Superior temporal gyrus (tissue), 1 donor: ENCODE results near the gene KIF19.
"Not testable (repeated sequence)": the region's sequence is repeated elsewhere in the genome, so short reads cannot be mapped to it uniquely, and the experiment has no call there.

Experiments
- DNase-seq: peaks from one replicate; pipeline ENCODE4 v3.0.0-alpha.2; 2016; ENCODE audit errors: extremely low spot score

The KIF19 gene, protein sequence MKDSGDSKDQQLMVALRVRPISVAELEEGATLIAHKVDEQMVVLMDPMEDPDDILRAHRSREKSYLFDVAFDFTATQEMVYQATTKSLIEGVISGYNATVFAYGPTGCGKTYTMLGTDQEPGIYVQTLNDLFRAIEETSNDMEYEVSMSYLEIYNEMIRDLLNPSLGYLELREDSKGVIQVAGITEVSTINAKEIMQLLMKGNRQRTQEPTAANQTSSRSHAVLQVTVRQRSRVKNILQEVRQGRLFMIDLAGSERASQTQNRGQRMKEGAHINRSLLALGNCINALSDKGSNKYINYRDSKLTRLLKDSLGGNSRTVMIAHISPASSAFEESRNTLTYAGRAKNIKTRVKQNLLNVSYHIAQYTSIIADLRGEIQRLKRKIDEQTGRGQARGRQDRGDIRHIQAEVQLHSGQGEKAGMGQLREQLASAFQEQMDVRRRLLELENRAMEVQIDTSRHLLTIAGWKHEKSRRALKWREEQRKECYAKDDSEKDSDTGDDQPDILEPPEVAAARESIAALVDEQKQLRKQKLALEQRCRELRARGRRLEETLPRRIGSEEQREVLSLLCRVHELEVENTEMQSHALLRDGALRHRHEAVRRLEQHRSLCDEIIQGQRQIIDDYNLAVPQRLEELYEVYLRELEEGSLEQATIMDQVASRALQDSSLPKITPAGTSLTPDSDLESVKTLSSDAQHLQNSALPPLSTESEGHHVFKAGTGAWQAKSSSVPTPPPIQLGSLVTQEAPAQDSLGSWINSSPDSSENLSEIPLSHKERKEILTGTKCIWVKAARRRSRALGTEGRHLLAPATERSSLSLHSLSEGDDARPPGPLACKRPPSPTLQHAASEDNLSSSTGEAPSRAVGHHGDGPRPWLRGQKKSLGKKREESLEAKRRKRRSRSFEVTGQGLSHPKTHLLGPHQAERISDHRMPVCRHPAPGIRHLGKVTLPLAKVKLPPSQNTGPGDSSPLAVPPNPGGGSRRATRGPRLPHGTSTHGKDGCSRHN

DNA sequence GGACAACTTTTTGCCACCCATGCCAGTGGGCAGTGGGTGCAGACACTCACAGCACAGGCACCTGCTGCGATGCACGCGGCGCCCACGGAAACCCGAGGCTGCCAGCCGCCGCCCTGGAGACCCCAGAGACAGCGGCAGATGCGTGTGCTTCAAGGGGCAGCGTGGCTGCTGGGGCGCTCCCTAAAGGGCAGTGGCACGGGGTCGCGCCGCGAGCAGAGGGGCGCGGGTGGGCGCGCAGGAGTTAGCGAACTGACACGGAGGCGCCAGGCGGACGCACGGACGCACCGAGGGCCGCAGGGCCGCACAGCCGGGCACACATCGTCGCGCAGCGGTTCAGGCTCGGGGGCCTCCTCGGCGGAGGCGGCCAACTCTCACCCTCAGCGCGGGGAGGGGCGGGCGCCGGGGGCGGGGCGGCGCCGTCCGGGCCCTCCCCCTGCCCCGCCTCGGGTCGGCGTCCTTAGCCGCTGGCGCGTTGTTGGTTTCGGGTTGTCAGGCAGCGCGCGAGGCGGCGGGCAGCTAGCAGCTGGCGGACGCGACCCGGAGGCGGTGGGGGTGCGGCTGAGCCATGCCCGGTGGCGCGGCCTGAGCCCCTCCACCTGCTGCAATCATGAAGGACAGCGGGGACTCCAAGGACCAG, at the start of gene KIF19:
KIF19 (plus strand) TSS at position 484 of the 637 bp plus-strand sequence; CDS start at position 608, 124 bp downstream.
- DNase-seq: peak; percentile 26

- DNase-seq: peak; percentile 71
These were observed 49.5 kb upstream of the KIF19 start for GRCh38 chr17:74276541-74277009.

DNA sequence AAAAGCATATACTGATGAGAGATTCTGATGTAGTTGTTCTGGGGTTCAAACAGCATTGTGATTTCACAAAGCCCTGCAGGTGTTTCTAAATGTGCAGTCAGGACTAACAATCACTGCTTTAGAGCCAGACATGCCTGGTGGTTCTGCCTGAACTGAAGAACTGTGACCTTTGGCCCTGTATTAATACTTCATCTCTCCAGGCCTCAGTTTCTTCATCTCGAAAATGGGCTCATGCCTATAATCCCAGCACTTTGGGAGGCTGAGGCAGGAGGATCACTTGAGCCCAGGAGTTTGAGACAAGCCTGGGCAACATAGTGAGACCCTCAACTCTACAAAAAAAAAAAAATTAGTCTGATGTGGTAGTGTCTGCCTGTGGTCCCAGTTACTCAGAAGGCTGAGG, 48.1 kb upstream of the KIF19 start:
- no peak for DNase-seq

GRCh38 chr17:74279617-74280016, 46.4 kb upstream of the KIF19 start:
- DNase-seq: not testable (repeated sequence)

DNA sequence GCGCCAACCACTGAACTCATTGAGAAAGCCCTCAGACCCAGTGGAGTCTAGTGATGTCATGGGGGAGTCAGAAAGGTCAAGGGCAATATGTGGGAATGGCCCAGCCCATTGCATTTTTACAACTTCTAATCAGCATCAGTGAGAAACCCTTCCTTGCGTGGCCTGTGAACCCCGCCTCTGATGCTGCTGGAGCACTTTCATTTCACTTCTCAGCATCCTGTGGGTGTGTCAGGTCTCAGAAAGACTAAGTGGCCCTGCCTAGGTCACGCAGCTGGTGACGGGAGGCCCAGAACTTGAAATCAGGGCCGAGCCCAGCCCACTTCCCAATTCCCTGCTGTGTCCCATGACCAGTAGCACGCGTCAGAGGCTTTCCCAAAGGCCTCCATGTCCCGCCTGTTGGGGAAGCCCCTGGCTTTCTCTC, 45.9 kb upstream of the KIF19 start:
- no peak for DNase-seq

DNA sequence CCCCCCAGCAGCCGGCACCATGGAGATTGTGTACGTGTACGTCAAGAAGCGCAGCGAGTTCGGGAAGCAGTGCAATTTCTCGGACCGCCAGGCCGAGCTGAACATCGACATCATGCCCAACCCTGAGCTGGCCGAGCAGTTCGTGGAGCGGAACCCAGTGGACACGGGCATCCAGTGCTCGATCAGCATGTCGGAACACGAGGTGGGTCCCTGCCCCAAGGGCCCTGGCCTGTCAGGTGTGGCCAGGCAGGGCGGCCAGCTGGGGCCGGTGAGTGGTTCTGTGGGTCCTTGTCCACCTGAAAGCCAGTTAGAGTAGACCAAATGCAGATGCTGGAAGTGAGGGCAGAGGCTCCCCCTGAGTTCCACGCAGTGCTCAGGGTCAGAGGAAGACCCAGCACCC, 44.2 kb upstream of the KIF19 start:
- DNase-seq: no peak

DNA sequence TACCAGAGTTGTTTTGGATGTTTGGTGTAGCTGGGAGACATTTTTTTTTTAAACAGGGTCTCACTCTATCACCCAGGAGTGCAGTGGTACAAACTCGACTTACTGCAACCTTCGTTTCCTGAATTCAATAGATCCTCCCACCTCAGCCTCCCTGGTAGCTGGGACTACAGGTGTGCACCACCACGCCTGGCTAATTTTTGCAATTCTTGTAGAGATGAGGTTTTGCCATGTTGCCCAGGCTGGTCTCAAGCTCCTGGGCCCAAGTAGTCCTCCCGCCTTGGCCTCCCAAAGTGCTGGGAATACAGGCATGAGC, 43.8 kb upstream of the KIF19 start:
- DNase-seq: not testable (repeated sequence)

DNA sequence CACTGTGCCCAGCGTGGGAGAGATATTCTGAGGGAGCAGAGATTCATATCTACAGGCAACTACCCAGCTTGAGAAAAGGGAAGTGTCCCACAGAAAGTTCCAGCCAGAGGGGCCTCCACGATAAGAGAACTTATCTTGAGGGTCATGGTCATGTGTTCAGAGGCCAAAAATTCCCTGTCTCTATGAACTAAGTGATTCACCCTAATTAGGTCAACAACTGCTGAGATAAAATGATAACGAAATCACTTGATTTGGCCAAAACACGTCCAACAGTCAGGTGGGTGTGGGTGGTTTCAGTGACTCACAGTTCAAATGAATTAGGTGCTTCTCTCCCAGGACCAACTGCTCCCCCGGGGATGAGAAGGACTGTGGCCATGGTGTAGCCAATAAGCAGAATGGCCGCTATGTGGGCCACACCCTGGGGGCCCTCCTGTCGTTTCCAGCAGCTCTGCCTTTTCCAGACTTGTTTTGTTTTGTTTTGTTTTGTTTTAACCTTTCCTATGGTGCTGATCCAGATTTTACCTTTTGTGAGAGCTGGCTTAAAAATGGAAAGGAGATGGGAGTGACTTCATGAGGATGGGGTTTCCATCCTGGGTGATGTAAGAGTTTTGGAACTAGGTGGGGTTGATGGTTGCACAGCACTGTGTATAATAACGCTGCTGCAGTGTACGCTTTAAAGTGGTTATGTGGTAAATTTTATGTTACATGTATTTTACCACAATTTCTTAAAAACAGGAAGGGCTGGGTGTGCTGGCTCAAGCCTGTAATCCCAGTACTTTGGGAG, 43.2 kb upstream of the KIF19 start:
- DNase-seq: no peak

GRCh38 chr17:74283371-74283673, 42.7 kb upstream of the KIF19 start:
- DNase-seq: no peak

- no peak for DNase-seq
These were observed 38.9 kb upstream of the KIF19 start for GRCh38 chr17:74287031-74287602.

- DNase-seq: no peak
These were observed 37.2 kb upstream of the KIF19 start for GRCh38 chr17:74288785-74289184.

- DNase-seq: no peak
These were observed 36.3 kb upstream of the KIF19 start for GRCh38 chr17:74289688-74290087.

GRCh38 chr17:74290340-74290739, 35.7 kb upstream of the KIF19 start:
- DNase-seq: no peak

- DNase-seq: no peak
These were observed 33.5 kb upstream of the KIF19 start for GRCh38 chr17:74292495-74292894.

DNA sequence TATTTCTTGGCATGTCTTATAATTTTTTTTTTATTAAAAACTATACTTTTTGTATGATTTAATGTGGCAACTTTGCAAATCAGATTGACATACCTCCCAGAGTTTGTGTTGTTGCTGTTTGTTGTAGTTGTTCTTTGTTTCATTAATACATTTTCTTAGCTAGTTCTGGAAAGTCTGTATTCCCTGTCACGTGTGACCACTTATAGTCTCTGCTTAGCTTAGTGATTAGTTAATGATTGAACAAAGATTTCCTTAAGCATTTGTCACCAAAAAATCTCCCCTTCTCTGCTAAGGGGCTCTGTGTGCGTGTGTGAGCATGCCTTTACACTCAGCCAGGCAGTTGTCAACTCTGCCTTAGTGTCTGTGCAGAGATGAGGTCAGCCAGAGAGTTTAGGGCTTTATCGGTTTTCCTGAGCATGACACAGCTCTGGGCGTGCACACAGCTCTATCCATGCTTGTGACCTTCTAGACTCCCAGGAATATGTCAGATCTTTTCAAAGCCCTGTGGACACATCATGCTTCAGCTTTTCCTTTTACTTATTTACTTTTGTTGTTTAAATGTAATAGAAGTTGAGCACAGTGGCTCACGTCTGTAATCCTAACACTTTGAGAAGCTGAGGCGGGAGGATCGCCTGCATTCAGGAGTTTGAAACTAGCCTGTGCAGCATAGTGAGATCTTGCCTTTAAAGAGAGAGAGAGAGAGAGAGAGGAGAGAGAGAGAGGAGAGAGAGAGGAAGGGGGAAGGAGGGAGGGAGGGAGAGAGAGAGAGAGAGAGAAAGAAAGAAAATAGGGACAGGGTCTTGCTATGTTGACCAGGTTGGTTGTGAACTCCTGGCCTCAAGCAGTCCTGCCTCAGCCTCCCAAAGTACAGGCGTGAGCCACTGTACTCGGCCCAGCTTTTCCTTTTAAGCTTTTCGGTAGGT, 30.1 kb upstream of the KIF19 start:
- no peak for DNase-seq

DNA sequence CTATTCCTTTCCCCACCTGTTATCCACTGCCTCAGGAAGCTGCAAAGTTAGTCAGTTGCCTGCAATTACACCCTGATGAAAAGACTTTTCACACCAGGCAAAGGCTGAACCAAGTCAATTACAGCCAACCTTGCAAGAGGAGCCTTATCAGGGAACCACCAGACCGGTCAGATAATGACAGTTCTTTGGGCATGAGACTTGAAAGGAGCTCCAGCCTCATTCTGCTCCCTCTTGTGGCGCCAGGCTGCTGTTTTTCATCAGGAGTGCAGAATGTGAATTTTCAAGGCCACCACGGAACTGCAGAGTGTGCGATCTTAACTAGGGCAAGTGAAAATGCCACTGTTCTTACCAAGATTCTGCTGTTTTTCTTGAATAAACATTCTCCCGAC, 29.5 kb upstream of the KIF19 start:
- peak; percentile 93 for DNase-seq

GRCh38 chr17:74297941-74298340, 28.1 kb upstream of the KIF19 start:
- no peak for DNase-seq

DNA sequence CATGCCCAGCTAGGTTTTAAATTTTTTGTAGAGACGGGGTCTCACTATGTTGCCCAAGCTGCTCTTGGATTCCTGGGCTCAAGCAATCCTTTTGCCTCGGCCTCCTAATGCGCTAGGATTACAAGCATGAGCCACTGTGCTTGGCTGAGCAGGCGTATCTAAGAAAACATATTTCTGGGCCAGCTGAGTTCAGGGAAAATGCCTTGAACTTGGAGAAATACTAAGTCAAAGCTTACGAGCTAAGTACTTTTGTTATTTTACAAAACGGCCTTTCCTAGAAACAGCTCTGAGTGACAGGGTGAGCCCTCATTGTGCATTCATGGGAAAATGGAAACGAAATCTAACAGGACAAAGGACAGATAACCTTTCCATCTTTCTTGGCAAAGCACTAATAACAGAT, 27.2 kb upstream of the KIF19 start:
- DNase-seq: no peak

DNA sequence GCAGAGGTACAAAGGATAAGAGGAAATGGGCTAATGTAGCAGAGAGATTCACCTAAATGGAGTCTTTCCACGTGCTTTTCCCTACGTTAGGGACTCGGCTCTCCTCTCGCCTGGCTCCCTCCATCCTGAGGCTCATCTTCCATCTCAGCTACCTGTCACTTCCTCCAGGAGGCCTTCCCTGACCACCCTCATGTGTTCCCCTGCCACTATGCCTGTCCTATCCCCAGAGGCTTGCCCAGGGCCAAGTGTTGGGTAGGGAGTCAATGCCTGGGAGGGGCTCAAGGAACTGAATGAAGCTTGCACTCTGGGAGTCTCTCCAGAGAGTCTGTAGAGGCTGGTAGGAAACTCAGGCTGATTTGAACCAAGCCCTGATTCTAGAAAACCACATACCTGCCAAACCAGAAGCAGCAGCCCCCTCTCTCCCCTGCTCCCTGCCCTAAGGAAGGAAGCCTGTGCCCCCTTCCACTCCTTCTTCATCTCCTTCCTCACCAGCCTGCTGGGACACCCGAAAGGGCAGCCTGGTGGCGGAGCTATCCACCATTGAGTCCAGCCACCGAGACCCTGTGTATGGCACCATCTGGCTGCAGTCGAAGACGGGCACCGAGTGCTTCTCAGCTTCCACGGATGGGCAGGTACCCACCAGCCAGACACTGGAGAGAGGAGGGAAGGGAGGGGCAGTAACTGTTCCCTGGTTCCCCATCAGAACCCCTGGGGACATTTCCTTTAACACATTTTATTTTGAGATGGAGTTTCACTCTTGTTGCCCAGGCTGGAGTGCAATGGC, 26.6 kb upstream of the KIF19 start:
- no peak for DNase-seq
